Ovary (tissue), 9 donors: ENCODE measurements around the gene TAP2. TPM values are rescaled to one million over a fixed set of nuclear protein-coding genes. Genes with fewer than 3 reads are reported as not detected.

Source experiments
- DNase-seq, 5 donors: peaks; one replicate each; pipeline ENCODE4 v3.0.0-alpha.2; 2019 to 2020
- H3K27ac ChIP-seq, 2 donors: fragments of 200-600 bp; one replicate each; pipeline versions ENCODE4 v1.5.1 to v1.8.0; 2019 to 2022
- H3K27me3 ChIP-seq: fragments of 200-600 bp; one replicate; pipeline ENCODE4 v1.8.0; 2022
- H3K36me3 ChIP-seq: fragments of 200-600 bp; sonication (generic); one replicate; pipeline ENCODE4 v1.5.1; 2019
- H3K4me1 ChIP-seq: one replicate; pipeline ENCODE4 v1.8.1; 2013; ENCODE audit warnings: mild to moderate bottlenecking, moderate library complexity; ENCODE audit not compliant: insufficient read depth
- H3K4me3 ChIP-seq: fragments of 200-600 bp; sonication (generic); one replicate; pipeline ENCODE4 v1.5.1; 2017
- H3K9me3 ChIP-seq, 2 donors: fragments of 200-600 bp in 1 of 2; sonication (generic) in 1 of 2; one replicate each; pipeline versions ENCODE4 v1.5.1 to v1.8.1; 2013 to 2019; ENCODE audit warnings: mild to moderate bottlenecking in 1 of 2, moderate library complexity in 1 of 2
- EP300 ChIP-seq: sonication (generic); formaldehyde crosslinking; IDR thresholded peaks from one replicate; pipeline ENCODE4 v1.6.1; 2017; ENCODE audit warnings: antibody characterized with exemption
- POLR2A ChIP-seq: fragments of 450-650 bp; IDR thresholded peaks from one replicate; pipeline ENCODE4 v1.6.1; 2017; ENCODE audit warnings: antibody characterized with exemption, mild to moderate bottlenecking, moderate library complexity
- WGBS, 3 donors: extraction: QIAGEN DNeasy Blood & Tissue Kit in 1 of 3; methylation state at CpG; one replicate each; pipeline versions ENCODE4 v1.1.5 to v1.1.7; 2013 to 2017; 5-methylcytosine and 5-hydroxymethylcytosine counted together
- intact Hi-C, 4 donors: fragments of 100-400 bp; cut with DNase I; formaldehyde crosslinking; loops; one replicate each; pipeline versions ENCODE4 v1.11.0 to v1.15.1; 2022 to 2023
- polyA plus RNA-seq, 2 donors: library from polyadenylated mRNA; stranded (reverse); fragments of 200-250 nt in 1 of 2; fragments of 350-450 nt in 1 of 2; fragmentation: Illumina TruSeq in 1 of 2; extraction: RNeasy Lipid Tissue Mini Kit (QIAGEN cat#74804) in 1 of 2; gene quantifications; one replicate each; pipeline ENCODE4 v1.2.3, GENCODE V29; 2013 to 2014
- total RNA-seq, 7 donors: library from RNA; depleted of rRNA in 2 of 7; stranded (reverse); fragments of >200 nt in 2 of 7; fragmentation: NEBNext Ultra II Directional in 3 of 7; extraction: Animal tissue kit (Norgen Biotek cat#: 25700) in 3 of 7; gene quantifications; one replicate each; pipeline versions ENCODE4 v1.1.0 to v1.2.4, GENCODE V29; 2016 to 2023
- TF ChIP-seq, protein P1 (sequence below), 3 donors: fragments of 450-650 bp in 2 of 3; fragments of 200-600 bp in 1 of 3; IDR thresholded peaks; one replicate each; pipeline versions ENCODE4 v1.5.1 to v1.8.0; 2016 to 2022; ENCODE audit warnings: antibody characterized with exemption in 3 of 3, mild to moderate bottlenecking in 1 of 3
- donor health status: DM: no; HTN: no; CAD: no; lungs with moderate emphysema.
- donor health status: DM: no; HTN: no; CAD: no.
- donor health status: Bipolar disorder and iron deficiency.
- donor health status: DM: yes; HTN: yes; CAD: no.
- donor health status: DM: no; HTN: no; CAD: no.
- donor health status: DM: yes; HTN: yes; CAD: no.

The TAP2 gene
- total and polyA plus RNA-seq, 9 donors: 8.9 to 23.8 (median 17.9) TPM

DNA sequence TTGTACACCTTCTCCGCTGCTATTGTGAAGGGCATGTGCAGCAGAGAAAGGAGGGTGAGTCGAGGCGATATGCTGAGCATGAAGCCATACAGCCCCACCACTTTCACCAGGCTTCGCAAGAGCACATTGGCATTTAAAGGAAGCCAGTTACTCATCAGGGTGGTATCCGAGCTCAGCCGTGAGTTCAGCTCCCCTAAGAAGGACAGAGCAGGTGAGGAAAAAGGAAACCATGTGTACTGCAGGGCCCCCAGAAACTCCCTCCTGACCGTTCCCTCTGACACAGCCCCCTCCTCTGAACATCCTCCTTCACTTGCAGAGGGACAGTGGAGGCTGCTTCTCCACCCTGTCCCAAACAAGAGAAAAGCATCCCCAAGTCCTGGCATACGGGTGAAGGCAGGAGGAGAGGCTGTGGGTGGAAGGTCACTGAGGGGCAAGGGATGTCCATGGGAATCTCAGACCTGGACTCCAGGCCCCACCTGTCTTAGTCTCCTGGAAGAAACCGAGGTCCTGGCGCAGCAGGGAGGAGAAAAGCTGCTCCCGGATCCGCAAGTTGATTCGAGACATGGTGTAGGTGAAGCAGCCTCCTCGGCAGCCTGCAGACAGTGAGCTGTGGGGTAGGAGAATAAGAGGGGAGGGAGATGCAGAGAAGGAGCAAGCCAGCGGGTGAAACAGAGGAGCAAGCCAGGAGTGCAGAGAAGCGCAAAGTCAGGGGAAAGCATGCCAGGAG is 3.2 kb downstream of the TAP2 start:
- TF ChIP-seq, protein P1, sequence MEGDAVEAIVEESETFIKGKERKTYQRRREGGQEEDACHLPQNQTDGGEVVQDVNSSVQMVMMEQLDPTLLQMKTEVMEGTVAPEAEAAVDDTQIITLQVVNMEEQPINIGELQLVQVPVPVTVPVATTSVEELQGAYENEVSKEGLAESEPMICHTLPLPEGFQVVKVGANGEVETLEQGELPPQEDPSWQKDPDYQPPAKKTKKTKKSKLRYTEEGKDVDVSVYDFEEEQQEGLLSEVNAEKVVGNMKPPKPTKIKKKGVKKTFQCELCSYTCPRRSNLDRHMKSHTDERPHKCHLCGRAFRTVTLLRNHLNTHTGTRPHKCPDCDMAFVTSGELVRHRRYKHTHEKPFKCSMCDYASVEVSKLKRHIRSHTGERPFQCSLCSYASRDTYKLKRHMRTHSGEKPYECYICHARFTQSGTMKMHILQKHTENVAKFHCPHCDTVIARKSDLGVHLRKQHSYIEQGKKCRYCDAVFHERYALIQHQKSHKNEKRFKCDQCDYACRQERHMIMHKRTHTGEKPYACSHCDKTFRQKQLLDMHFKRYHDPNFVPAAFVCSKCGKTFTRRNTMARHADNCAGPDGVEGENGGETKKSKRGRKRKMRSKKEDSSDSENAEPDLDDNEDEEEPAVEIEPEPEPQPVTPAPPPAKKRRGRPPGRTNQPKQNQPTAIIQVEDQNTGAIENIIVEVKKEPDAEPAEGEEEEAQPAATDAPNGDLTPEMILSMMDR (IDR thresholded peaks at IDR 0.05): no peak
- TF ChIP-seq POLR2A (no peak), EP300 (no peak)
- no peaks in the 10 kb centered on the region for H3K27me3 ChIP-seq
- H3K9me3 ChIP-seq: no peaks in the 10 kb centered on the region
- H3K27ac ChIP-seq: no peak overlapping the region
- no peak overlapping the region for H3K4me3 ChIP-seq
- 94% methylated on average over 16 of the region's 16 CpGs for WGBS, 3 donors
- no peak for DNase-seq
- no peaks in the 10 kb centered on the region for H3K36me3 ChIP-seq
- peaks cover 4% of the 10 kb centered on the region for H3K4me1 ChIP-seq
- intact Hi-C loops: loop anchor here in 2 of 4 donors (5.0 kb wide), 1 partner anchor 37 kb away; no protein-coding TSS in a partner anchor

GRCh38 chr6:32833664-32834063 is 4.9 kb downstream of the TAP2 start:
- intact Hi-C loops: no loop called here
- no peaks in the 10 kb centered on the region for H3K36me3 ChIP-seq
- WGBS, 3 donors: 87 to 93% (median 89%) methylated on average over 5 of the region's 5 CpGs

GRCh38 chr6:32832535-32832934 is 6.0 kb downstream of the TAP2 start:
- TF ChIP-seq POLR2A (no peak), EP300 (no peak)
- TF ChIP-seq, protein P1 (IDR thresholded peaks at IDR 0.05): no peak
- 81 to 86% (median 84%) methylated on average over 13 of the region's 13 CpGs for WGBS, 3 donors
- no peaks in the 10 kb centered on the region for H3K36me3 ChIP-seq

More at GRCh38 chr6:32833664-32834063, 4.9 kb downstream of the TAP2 start:
- no peak overlapping the region for H3K4me3 ChIP-seq
- H3K27me3 ChIP-seq: no peaks in the 10 kb centered on the region
- TF ChIP-seq POLR2A (no peak), EP300 (no peak)
- TF ChIP-seq, protein P1 (IDR thresholded peaks at IDR 0.05): no peak
- no peak overlapping the region for H3K27ac ChIP-seq
- no peaks in the 10 kb centered on the region for H3K9me3 ChIP-seq
- no peak for DNase-seq
- H3K4me1 ChIP-seq: peaks cover 4% of the 10 kb centered on the region

DNA sequence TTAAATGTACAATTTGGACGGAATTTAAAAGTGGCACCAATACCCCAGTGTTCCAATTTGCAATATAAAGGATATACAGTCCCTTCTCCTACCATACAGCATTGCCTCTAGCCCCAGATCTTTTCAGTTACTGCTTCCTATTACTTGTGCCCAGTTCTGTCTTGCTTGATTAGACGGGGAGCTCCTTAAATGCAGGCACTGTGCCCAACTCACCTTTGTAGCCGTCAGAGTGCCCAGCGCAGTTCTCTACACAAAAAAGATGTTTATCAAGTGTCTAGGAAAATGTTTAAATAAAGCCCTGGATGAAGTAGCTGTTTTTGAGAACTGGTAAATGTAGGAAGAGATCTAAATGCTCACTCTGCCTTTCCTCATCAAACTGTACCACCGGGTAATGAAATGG is 7.6 kb downstream of the TAP2 start:
- intact Hi-C loops: no loop called here
- Histone ChIP-seq H3K9me3 (no peaks in the 10 kb centered on the region), H3K27me3 (no peaks in the 10 kb centered on the region), H3K36me3 (no peaks in the 10 kb centered on the region), H3K4me1 (no peaks in the 10 kb centered on the region), H3K4me3 (no peak overlapping the region), H3K27ac (no peak overlapping the region)
- WGBS, 3 donors: 81 to 92% (median 88%) methylated on average over 5 of the region's 5 CpGs
- DNase-seq: no peak
- TF ChIP-seq, protein P1 (IDR thresholded peaks at IDR 0.05): no peak
- no peak for TF ChIP-seq POLR2A
- TF ChIP-seq EP300: no peak

More at GRCh38 chr6:32832535-32832934, 6.0 kb downstream of the TAP2 start:
- no peak overlapping the region for H3K27ac ChIP-seq
- H3K4me1 ChIP-seq: peaks cover 2% of the 10 kb centered on the region
- intact Hi-C loops: no loop called here
- no peaks in the 10 kb centered on the region for H3K27me3 ChIP-seq
- no peak overlapping the region for H3K4me3 ChIP-seq
- DNase-seq: no peak
- H3K9me3 ChIP-seq: no peaks in the 10 kb centered on the region
